ENCODE measurements around the gene ZNF555.

ZNF555 gene

DNA sequence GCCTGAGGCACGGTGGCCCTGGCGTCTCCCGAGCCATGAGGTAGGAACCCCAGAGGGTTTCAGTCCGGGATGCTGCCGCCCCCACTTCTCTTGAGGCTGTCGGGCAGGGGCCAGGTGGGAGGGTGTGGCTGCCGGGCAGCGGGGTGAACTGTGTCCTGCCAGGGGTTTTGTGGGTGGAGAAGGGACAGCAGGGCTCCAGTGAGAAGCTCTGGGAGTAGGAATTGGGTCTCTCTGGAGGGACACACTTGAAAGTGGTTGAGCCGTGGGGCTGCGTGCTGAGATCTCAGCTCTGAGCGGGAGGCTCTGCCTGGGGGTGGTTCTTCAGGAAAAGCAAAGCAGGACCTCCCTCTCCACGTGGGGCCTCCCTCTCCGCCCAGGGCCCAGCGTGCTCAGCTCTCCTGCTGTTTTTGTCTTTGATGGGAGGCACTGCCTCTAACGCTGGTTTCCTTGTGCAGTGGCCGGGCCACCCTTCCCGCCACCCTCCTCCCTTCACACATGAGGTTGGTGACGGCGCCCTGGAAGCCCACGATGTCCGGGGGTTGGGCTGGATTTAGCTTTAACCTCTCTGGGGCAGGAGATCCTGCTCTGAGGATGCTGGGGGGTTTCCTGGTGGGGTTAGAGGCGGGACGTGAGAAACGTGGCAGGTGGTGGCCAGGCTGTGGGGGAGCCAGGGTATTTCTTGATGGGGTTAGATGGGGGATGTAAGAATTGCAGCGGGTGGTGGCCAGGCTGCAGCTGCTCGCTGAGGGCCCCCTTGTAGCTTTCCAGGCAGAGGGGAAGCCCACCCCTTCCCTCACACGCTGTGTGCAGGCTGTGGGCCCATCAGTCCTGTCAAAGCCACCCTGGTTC lies 36.9 kb upstream of the ZNF555 start:
- H3K36me3 ChIP-seq (ENCODE audit: low read depth) = peaks cover 44% of the 10 kb centered on the region

GRCh38 chr19:2805261-2805900 lies 35.9 kb upstream of the ZNF555 start:
- H3K27me3 ChIP-seq (ENCODE audit: insufficient read depth, poor library complexity, severe bottlenecking) = no peaks in the 10 kb centered on the region
- peaks cover 37% of the 10 kb centered on the region for H3K36me3 ChIP-seq (ENCODE audit: low read depth)
- H3K9me3 ChIP-seq (ENCODE audit: severe bottlenecking) = no peaks in the 10 kb centered on the region
- no peak overlapping the region for H3K4me3 ChIP-seq (ENCODE audit: severe bottlenecking)
- DNase-seq (ENCODE audit: low spot score) (no peak), ATAC-seq (ENCODE audit: low read depth) (no peak)
- no peaks in the 10 kb centered on the region for H3K4me1 ChIP-seq (ENCODE audit: insufficient read depth, poor library complexity, severe bottlenecking)
- no peak for TF ChIP-seq CTCF (IDR thresholded peaks at IDR 0.05; ENCODE audit: poor library complexity, severe bottlenecking)
- H3K27ac ChIP-seq (ENCODE audit: poor library complexity, severe bottlenecking) = no peak overlapping the region

More for the DNA sequence above, 36.9 kb upstream of the ZNF555 start:
- TF ChIP-seq CTCF (IDR thresholded peaks at IDR 0.05; ENCODE audit: poor library complexity, severe bottlenecking) = no peak
- Histone ChIP-seq H3K4me1 (ENCODE audit: insufficient read depth, poor library complexity, severe bottlenecking) (no peaks in the 10 kb centered on the region), H3K9me3 (ENCODE audit: severe bottlenecking) (no peaks in the 10 kb centered on the region), H3K27ac (ENCODE audit: poor library complexity, severe bottlenecking) (no peak overlapping the region), H3K4me3 (ENCODE audit: severe bottlenecking) (no peak overlapping the region), H3K27me3 (ENCODE audit: insufficient read depth, poor library complexity, severe bottlenecking) (no peaks in the 10 kb centered on the region)
- no peak for DNase-seq (ENCODE audit: low spot score)
- no peak for ATAC-seq (ENCODE audit: low read depth)

DNA sequence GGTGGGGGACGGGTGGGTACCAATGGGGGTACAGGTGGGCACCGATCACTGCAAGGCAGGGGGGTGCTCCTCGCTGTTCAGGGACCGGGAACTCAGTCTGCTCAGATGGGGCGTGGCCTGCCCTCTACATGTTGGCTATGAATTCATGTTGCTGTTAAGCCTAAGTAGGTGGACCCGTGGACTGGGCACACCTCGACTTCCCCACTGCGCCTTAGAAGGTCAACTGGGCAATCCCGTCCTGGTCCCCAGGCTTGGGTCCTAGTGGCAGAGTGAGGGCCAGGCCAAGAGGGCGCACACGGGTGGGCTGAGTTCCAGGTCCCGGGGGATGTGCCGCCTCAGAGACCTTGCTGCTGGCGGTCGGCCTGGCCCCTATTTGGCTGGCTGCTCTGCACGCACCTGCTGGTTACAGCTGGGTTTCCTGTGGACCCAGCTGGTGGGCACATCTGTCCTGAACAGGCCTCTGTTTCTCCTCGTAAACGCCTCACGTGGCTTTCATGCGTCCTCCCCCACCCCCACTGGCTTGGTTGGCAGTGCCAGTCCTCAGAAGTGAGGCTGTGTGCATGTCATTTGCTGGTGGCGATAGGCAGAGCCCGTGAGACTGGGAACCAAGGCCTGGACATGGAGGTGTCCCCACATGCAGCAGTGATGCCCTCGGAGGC lies 35.2 kb upstream of the ZNF555 start:
- Histone ChIP-seq H3K27ac (ENCODE audit: poor library complexity, severe bottlenecking) (no peak overlapping the region), H3K4me1 (ENCODE audit: insufficient read depth, poor library complexity, severe bottlenecking) (no peaks in the 10 kb centered on the region), H3K4me3 (ENCODE audit: severe bottlenecking) (no peak overlapping the region), H3K36me3 (ENCODE audit: low read depth) (peaks cover 34% of the 10 kb centered on the region), H3K9me3 (ENCODE audit: severe bottlenecking) (no peaks in the 10 kb centered on the region), H3K27me3 (ENCODE audit: insufficient read depth, poor library complexity, severe bottlenecking) (no peaks in the 10 kb centered on the region)
- ATAC-seq (ENCODE audit: low read depth) (no peak), DNase-seq (ENCODE audit: low spot score) (no peak)
- TF ChIP-seq CTCF (IDR thresholded peaks at IDR 0.05; ENCODE audit: poor library complexity, severe bottlenecking) = no peak

- Histone ChIP-seq H3K36me3 (ENCODE audit: low read depth) (peaks cover 35% of the 10 kb centered on the region), H3K27me3 (ENCODE audit: insufficient read depth, poor library complexity, severe bottlenecking) (no peaks in the 10 kb centered on the region), H3K4me1 (ENCODE audit: insufficient read depth, poor library complexity, severe bottlenecking) (no peaks in the 10 kb centered on the region), H3K4me3 (ENCODE audit: severe bottlenecking) (no peak overlapping the region), H3K27ac (ENCODE audit: poor library complexity, severe bottlenecking) (no peak overlapping the region), H3K9me3 (ENCODE audit: severe bottlenecking) (no peaks in the 10 kb centered on the region)
- DNase-seq (ENCODE audit: low spot score) (peak; percentile 45), ATAC-seq (ENCODE audit: low read depth) (no peak)
- TF ChIP-seq CTCF (IDR thresholded peaks at IDR 0.05; ENCODE audit: poor library complexity, severe bottlenecking) = no peak
Observed at GRCh38 chr19:2806736-2807378, 34.4 kb upstream of the ZNF555 start.
